H1 (cell line): Measurements from ENCODE around the gene VWA5B2. TPM values are rescaled to one million over a fixed set of nuclear protein-coding genes. Genes with fewer than 3 reads are reported as not detected.

Experiments used
- CTCF ChIA-PET: fragments of 300-600 bp; sonication (Branson Sonifier 250); formaldehyde crosslinking; loops from one replicate; lab custom pipeline; 2021; ENCODE audit not compliant: partially characterized antibody; lab: Charles Lee
- POLR2A ChIA-PET: fragments of 300-600 bp; sonication (Branson Sonifier 250); formaldehyde crosslinking; loops from one replicate; lab custom pipeline; 2021; ENCODE audit warnings: inconsistent platforms; ENCODE audit not compliant: partially characterized antibody; lab: Charles Lee
- DNase-seq, 2 experiments: peaks; one replicate each; pipeline versions ENCODE4 v3.0.0 to v3.0.0-alpha.2; 2010 to 2022; ENCODE audit warnings: low spot score in 2 of 2, low read depth in 1 of 2, mixed read lengths in 1 of 2
- FAIRE-seq: peaks from 2 replicates; lab custom pipeline; 2011; peaks lifted over from hg19 to GRCh38; lab: Jason Lieb, UNC
- H2AFZ ChIP-seq: 2 replicates; pipeline ENCODE4 v1.8.1; 2012; ENCODE audit warnings: low read length, inconsistent platforms
- H2AK5ac ChIP-seq: 2 replicates; pipeline ENCODE4 v1.6.1; 2013; ENCODE audit warnings: low read depth, low read length
- H2BK120ac ChIP-seq: replicated peaks from 2 replicates; pipeline ENCODE3; 2013; ENCODE audit warnings: low read depth, low read length, inconsistent platforms
- H2BK12ac ChIP-seq: 2 replicates; pipeline ENCODE4 v1.6.1; 2013; ENCODE audit warnings: low read depth, low read length
- H2BK15ac ChIP-seq: 2 replicates; pipeline ENCODE4 v1.6.1; 2013; ENCODE audit warnings: low read length
- H2BK20ac ChIP-seq: 2 replicates; pipeline ENCODE4 v1.6.1; 2013; ENCODE audit warnings: low read length
- H2BK5ac ChIP-seq: 2 replicates; pipeline ENCODE4 v1.6.1; 2013; ENCODE audit warnings: low read depth, low read length
- H3K14ac ChIP-seq: 2 replicates; pipeline ENCODE4 v1.6.1; 2013; ENCODE audit warnings: inconsistent platforms; ENCODE audit not compliant: insufficient read length
- H3K18ac ChIP-seq: 2 replicates; pipeline ENCODE4 v1.6.1; 2013; ENCODE audit warnings: low read length; ENCODE audit errors: extremely low read depth
- H3K23ac ChIP-seq: 2 replicates; pipeline ENCODE4 v1.6.1; 2013; ENCODE audit warnings: inconsistent platforms; ENCODE audit not compliant: insufficient read length
- H3K23me2 ChIP-seq: 2 replicates; pipeline ENCODE4 v1.6.1; 2013; ENCODE audit warnings: low read depth, low read length
- H3K27ac ChIP-seq: 2 replicates; pipeline ENCODE4 v1.6.1; 2011; ENCODE audit warnings: low read depth, low read length, inconsistent platforms
- H3K27me3 ChIP-seq, 4 experiments: replicated peaks in 1 of 4; 1 replicate in 1 of 4; 2 replicates in 3 of 4; pipeline versions ENCODE4 v1.6.1 to v1.8.1; 2011 to 2013; ENCODE audit warnings: low read length in 3 of 4, mild to moderate bottlenecking in 3 of 4, inconsistent platforms in 2 of 4, mixed read lengths in 2 of 4, moderate library complexity in 1 of 4; ENCODE audit not compliant: control insufficient read depth in 3 of 4, insufficient read depth in 3 of 4; ENCODE audit errors: extremely low read depth in 1 of 4
- H3K36me3 ChIP-seq, 4 experiments: 2 replicates each; pipeline versions ENCODE4 v1.6.1 to v1.8.1; 2011 to 2013; ENCODE audit warnings: mild to moderate bottlenecking in 4 of 4, low read length in 3 of 4, moderate library complexity in 2 of 4, control low read depth in 1 of 4, inconsistent platforms in 1 of 4; ENCODE audit not compliant: insufficient read depth in 4 of 4, control insufficient read depth in 2 of 4
- H3K4ac ChIP-seq: replicated peaks from 2 replicates; pipeline ENCODE3; 2013; ENCODE audit warnings: low read length, low read depth, mixed read lengths, inconsistent platforms; ENCODE audit not compliant: insufficient read length
- H3K4me1 ChIP-seq, 4 experiments: replicated peaks in 1 of 4; 1 replicate in 1 of 4; 2 replicates in 3 of 4; pipeline versions ENCODE4 v1.6.1 to v1.8.1; 2011 to 2013; ENCODE audit warnings: low read length in 3 of 4, inconsistent platforms in 2 of 4, mixed read lengths in 1 of 4; ENCODE audit not compliant: insufficient read depth in 4 of 4, control insufficient read depth in 3 of 4
- H3K4me2 ChIP-seq, 2 experiments: 2 replicates each; pipeline versions ENCODE4 v1.6.1 to v1.8.1; 2011 to 2013; ENCODE audit warnings: low read depth in 2 of 2, low read length in 2 of 2, control low read depth in 1 of 2, inconsistent platforms in 1 of 2, mild to moderate bottlenecking in 1 of 2; ENCODE audit not compliant: insufficient read depth in 1 of 2
- H3K4me3 ChIP-seq, 4 experiments: fragments of 200-600, 300-600 bp in 1 of 4; sonication (generic), shearing (Covaris generic), sonication (Bioruptor Twin) in 1 of 4; 2 replicates each; pipeline versions ENCODE4 v1.5.1 to v1.8.1; 2011 to 2016; ENCODE audit warnings: low read length in 4 of 4, low read depth in 3 of 4, control low read depth in 2 of 4, inconsistent platforms in 2 of 4, mild to moderate bottlenecking in 2 of 4, mixed read lengths in 1 of 4, moderate library complexity in 1 of 4; ENCODE audit not compliant: insufficient read depth in 2 of 4; ENCODE audit errors: extremely low read depth in 1 of 4
- H3K56ac ChIP-seq: replicated peaks from 2 replicates; pipeline ENCODE3; 2013; ENCODE audit warnings: low read depth, mild to moderate bottlenecking, mixed read lengths, low read length, inconsistent platforms; ENCODE audit not compliant: insufficient read length
- H3K79me1 ChIP-seq: 2 replicates; pipeline ENCODE4 v1.6.1; 2013; ENCODE audit warnings: low read depth, low read length, control low read depth
- H3K79me2 ChIP-seq, 2 experiments: 2 replicates each; pipeline versions ENCODE4 v1.6.1 to v1.8.1; 2012 to 2013; ENCODE audit warnings: low read length in 2 of 2, mild to moderate bottlenecking in 2 of 2, inconsistent platforms in 1 of 2; ENCODE audit not compliant: insufficient read depth in 2 of 2, control insufficient read depth in 1 of 2
- H3K9ac ChIP-seq, 4 experiments: replicated peaks in 1 of 4; 1 replicate in 1 of 4; 2 replicates in 3 of 4; pipeline versions ENCODE4 v1.6.1 to v1.8.1; 2011 to 2013; ENCODE audit warnings: low read depth in 3 of 4, low read length in 3 of 4, control low read depth in 2 of 4, mild to moderate bottlenecking in 2 of 4, moderate library complexity in 2 of 4, inconsistent platforms in 1 of 4; ENCODE audit errors: extremely low read depth in 1 of 4
- H3K9me3 ChIP-seq, 2 experiments: 2 replicates each; pipeline versions ENCODE4 v1.6.1 to v1.8.1; 2012 to 2013; ENCODE audit warnings: mild to moderate bottlenecking in 2 of 2, moderate library complexity in 2 of 2, control low read depth in 1 of 2, inconsistent platforms in 1 of 2, low read depth in 1 of 2, low read length in 1 of 2, mixed read lengths in 1 of 2; ENCODE audit not compliant: insufficient read depth in 2 of 2
- H4K20me1 ChIP-seq, 2 experiments: replicated peaks in 1 of 2; 2 replicates each; pipeline versions ENCODE3 to v1.8.1; 2011 to 2013; ENCODE audit warnings: inconsistent platforms in 2 of 2, low read length in 2 of 2, mild to moderate bottlenecking in 1 of 2; ENCODE audit not compliant: insufficient read depth in 2 of 2, control insufficient read depth in 1 of 2
- H4K5ac ChIP-seq: 2 replicates; pipeline ENCODE4 v1.6.1; 2013; ENCODE audit warnings: low read length, low read depth, mixed read lengths, inconsistent platforms; ENCODE audit not compliant: insufficient read length
- H4K8ac ChIP-seq: 2 replicates; pipeline ENCODE4 v1.8.0; 2013; ENCODE audit warnings: mild to moderate bottlenecking, moderate library complexity, low read length, inconsistent platforms; ENCODE audit not compliant: insufficient read depth; ENCODE audit errors: extremely low read depth
- H4K91ac ChIP-seq: replicated peaks from 2 replicates; pipeline ENCODE3; 2013; ENCODE audit warnings: low read length, mixed read lengths, inconsistent platforms; ENCODE audit not compliant: insufficient read length
- HDAC6 ChIP-seq: IDR thresholded peaks from one replicate; pipeline ENCODE4 v1.7.1; 2012; ENCODE audit warnings: low read depth, mild to moderate bottlenecking, inconsistent platforms, low read length, moderate library complexity
- MAFK ChIP-seq: IDR thresholded peaks from 2 replicates; pipeline ENCODE4 v1.6.1; 2012; ENCODE audit warnings: low read depth, mild to moderate bottlenecking, improper control_type of control experiment, low read length
- POLR2AphosphoS5 ChIP-seq: IDR thresholded peaks from 2 replicates; pipeline ENCODE4 v1.6.1; 2011; ENCODE audit warnings: low read depth, low read length
- RFX5 ChIP-seq: IDR thresholded peaks from 2 replicates; pipeline ENCODE4 v1.6.1; 2011; ENCODE audit warnings: low read depth, low read length, improper control_type of control experiment, borderline replicate concordance
- SP2 ChIP-seq: IDR thresholded peaks from 2 replicates; pipeline ENCODE4 v1.6.1; 2012; ENCODE audit warnings: mild to moderate bottlenecking, low read length, inconsistent platforms
- TAF7 ChIP-seq: optimal IDR thresholded peaks from 2 replicates; pipeline ENCODE3; 2011; ENCODE audit warnings: low read depth, mild to moderate bottlenecking, inconsistent platforms, low read length, moderate library complexity, borderline replicate concordance
- WGBS, 2 experiments: shearing (Covaris generic) in 1 of 2; methylation state at CpG; one replicate each; pipeline versions ENCODE4 v1.1.6 to v1.1.7; 2013 to 2015; ENCODE audit warnings: low lambda C conversion rate in 2 of 2, mixed read lengths in 2 of 2, inconsistent platforms in 1 of 2, low coverage in 1 of 2, missing lambda C conversion rate in 1 of 2; ENCODE audit not compliant: insufficient replicate concordance in 2 of 2, insufficient coverage in 1 of 2, insufficient read length in 1 of 2; ENCODE audit errors: extremely low coverage in 1 of 2, missing lambda C conversion rate in 1 of 2; 5-methylcytosine and 5-hydroxymethylcytosine counted together
- polyA plus RNA-seq, 7 experiments: library from polyadenylated mRNA; depleted of rRNA in 3 of 7; stranded (reverse) in 5 of 7; unstranded in 2 of 7; fragments of >200 nt in 5 of 7; fragments of 200-250 nt in 2 of 7; gene quantifications; 1 replicate in 5 of 7; 2 replicates in 1 of 7; 4 replicates in 1 of 7; pipeline versions ENCODE4 v1.2.1 to v1.2.3, GENCODE V29; 2011 to 2013; ENCODE audit warnings: missing spikeins in 2 of 7, mixed read lengths in 2 of 7
- total RNA-seq: library from RNA; stranded (reverse); fragmentation: NEBNext Ultra II Directional; extraction: Animal tissue kit (Norgen Biotek cat#: 25700); gene quantifications from 2 replicates; pipeline ENCODE4 v1.2.1, GENCODE V29; 2021
- TF ChIP-seq, protein P1 (sequence below): IDR thresholded peaks from 2 replicates; pipeline ENCODE4 v1.6.1; 2012; ENCODE audit warnings: inconsistent platforms

Gene VWA5B2
- total and polyA plus RNA-seq, 2 of the 8 experiments (the other 6 are each of a cell fraction or from before 2014, with no cell fraction given), result 0.53 to 0.56 TPM

GRCh38 chr3:184233127-184233843 is 3.9 kb downstream of the VWA5B2 start:
- no peaks in the 10 kb centered on the region for H3K79me2 ChIP-seq
- TF ChIP-seq SP2 (no peak), RFX5 (no peak), MAFK (no peak), HDAC6 (no peak), POLR2AphosphoS5 (no peak), TAF7 (no peak)
- TF ChIP-seq, protein P1, sequence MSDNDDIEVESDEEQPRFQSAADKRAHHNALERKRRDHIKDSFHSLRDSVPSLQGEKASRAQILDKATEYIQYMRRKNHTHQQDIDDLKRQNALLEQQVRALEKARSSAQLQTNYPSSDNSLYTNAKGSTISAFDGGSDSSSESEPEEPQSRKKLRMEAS, result no peak
- H3K36me3 ChIP-seq, result peaks cover 0 to 8% (median 0%) of the 10 kb centered on the region in 4 experiments; a peak in 1 of 8 replicates
- no peaks in the 10 kb centered on the region for H3K9me3 ChIP-seq
- H2AFZ ChIP-seq, result no peak overlapping the region
- H3K23ac ChIP-seq, result no peak overlapping the region
- no peak overlapping the region for H2BK5ac ChIP-seq
- H2AK5ac ChIP-seq, result no peak overlapping the region
- POLR2A ChIA-PET, result interaction anchor here (1.1 to 1.8 kb wide), 3 partner anchors 7 to 38 kb away, joined by 3 to 10 read pairs (median 3); no protein-coding TSS in a partner anchor
- H3K79me1 ChIP-seq, result no peaks in the 10 kb centered on the region
- no peak overlapping the region for H2BK15ac ChIP-seq
- no peak overlapping the region for H3K27ac ChIP-seq
- no peak for FAIRE-seq
- no peak overlapping the region for H3K9ac ChIP-seq
- H3K4me2 ChIP-seq, result no peak overlapping the region
- no peak overlapping the region for H2BK20ac ChIP-seq
- no peak overlapping the region for H3K18ac ChIP-seq
- WGBS, 2 experiments, result 85% methylated on average over 21 of the region's 23 CpGs; no CpG with 5 or more reads in 1 of the 2 experiments
- H4K91ac ChIP-seq, result no peak overlapping the region
- H3K27me3 ChIP-seq, result peaks cover 34 to 54% (median 48%) of the 10 kb centered on the region in 4 experiments
- peaks cover 4 to 7% of the 10 kb centered on the region in 2 experiments for H4K20me1 ChIP-seq
- no peak overlapping the region for H2BK120ac ChIP-seq
- no peak for DNase-seq
- CTCF ChIA-PET, result interaction anchor here (1.1 to 10.3 kb wide), 6 partner anchors 7 to 104 kb away, joined by 4 to 183 read pairs (median 4); partner anchors contain the start of genes CAMK2N2, EEF1AKMT4 and FAM131A
- no peak overlapping the region for H3K4me3 ChIP-seq
- no peak overlapping the region for H4K8ac ChIP-seq
- no peak overlapping the region for H3K4ac ChIP-seq
- no peak overlapping the region for H3K56ac ChIP-seq
- no peak overlapping the region for H2BK12ac ChIP-seq
- H3K14ac ChIP-seq, result no peak overlapping the region
- no peak overlapping the region for H4K5ac ChIP-seq
- H3K4me1 ChIP-seq, result peaks cover 0 to 20% (median 4%) of the 10 kb centered on the region in 4 experiments; a peak in 5 of 7 replicates
- H3K23me2 ChIP-seq, result peaks cover 11% of the 10 kb centered on the region; the same call in 1 of the 2 replicates
